Measurements from ENCODE around the gene MTA2. TPM values are rescaled to one million over a fixed set of nuclear protein-coding genes. Genes with fewer than 3 reads are reported as not detected.
A peak's percentile ranks its signal among the peaks of the same experiment; 100 is the strongest.

Gene MTA2
- total RNA-seq, 2 experiments from 2014 or later = 167 to 172 TPM

GRCh38 chr11:62611705-62612365 is 10.2 kb upstream of the MTA2 start:
- no peaks in the 10 kb centered on the region for H3K27me3 Mint-ChIP-seq
- ChIA-PET POLR2A (interaction anchor here (0.7 to 5.7 kb wide), 15 partner anchors 9 to 269 kb away, joined by 3 to 55 read pairs (median 8); partner anchors contain the start of genes B3GAT3, C11orf98, CSKMT and EEF1G), CTCF (interaction anchor here (0.6 to 3.0 kb wide), 16 partner anchors 10 to 113 kb away, joined by 3 to 20 read pairs (median 4); partner anchors contain the start of genes B3GAT3, C11orf98, CSKMT and EEF1G)
- peak overlapping the region; percentile 90 for H3K4me3 Mint-ChIP-seq
- DNase-seq (peak in 9 of 14 experiments; percentile 15 to 83 (median 32)), ATAC-seq (ENCODE audit: poor library complexity) (peak; percentile 26)
- H3K9me3 Mint-ChIP-seq = no peaks in the 10 kb centered on the region
- peaks cover 54% of the 10 kb centered on the region for H3K36me3 Mint-ChIP-seq (ENCODE audit: low read depth)
- Histone ChIP-seq H3K4me3 (ENCODE audit: low read length) (peak overlapping the region; percentile 92), H3K27ac (ENCODE audit: low read depth in 1 of 2, low read length in 2 of 2) (peak overlapping the region; percentile 78 to 90), H3K9me3 (ENCODE audit: control insufficient read depth in 1 of 2, insufficient read depth in 1 of 2, low read length in 2 of 2) (no peaks in the 10 kb centered on the region), H3K4me1 (ENCODE audit: insufficient read depth, low read length) (peaks cover 63% of the 10 kb centered on the region), H3K36me3 (ENCODE audit: insufficient read depth, low read length) (peaks cover 65% of the 10 kb centered on the region), H3K27me3 (ENCODE audit: control insufficient read depth in 1 of 2, insufficient read depth in 2 of 2, low read length in 2 of 2) (no peaks in the 10 kb centered on the region)
- H3K4me1 Mint-ChIP-seq (ENCODE audit: low read depth) = peaks cover 47% of the 10 kb centered on the region
- intact Hi-C loops (cut with DNase I, micrococcal nuclease) = loop anchor here (1.0 to 5.0 kb wide), 4 partner anchors 20 to 40 kb away; partner anchors contain the start of genes GANAB (in 1 of the 2), INTS5 (in 1 of the 2) and TUT1 (in 1 of the 2)
- H3K27ac Mint-ChIP-seq = peak overlapping the region; percentile 94
- TF ChIP-seq, protein P1, sequence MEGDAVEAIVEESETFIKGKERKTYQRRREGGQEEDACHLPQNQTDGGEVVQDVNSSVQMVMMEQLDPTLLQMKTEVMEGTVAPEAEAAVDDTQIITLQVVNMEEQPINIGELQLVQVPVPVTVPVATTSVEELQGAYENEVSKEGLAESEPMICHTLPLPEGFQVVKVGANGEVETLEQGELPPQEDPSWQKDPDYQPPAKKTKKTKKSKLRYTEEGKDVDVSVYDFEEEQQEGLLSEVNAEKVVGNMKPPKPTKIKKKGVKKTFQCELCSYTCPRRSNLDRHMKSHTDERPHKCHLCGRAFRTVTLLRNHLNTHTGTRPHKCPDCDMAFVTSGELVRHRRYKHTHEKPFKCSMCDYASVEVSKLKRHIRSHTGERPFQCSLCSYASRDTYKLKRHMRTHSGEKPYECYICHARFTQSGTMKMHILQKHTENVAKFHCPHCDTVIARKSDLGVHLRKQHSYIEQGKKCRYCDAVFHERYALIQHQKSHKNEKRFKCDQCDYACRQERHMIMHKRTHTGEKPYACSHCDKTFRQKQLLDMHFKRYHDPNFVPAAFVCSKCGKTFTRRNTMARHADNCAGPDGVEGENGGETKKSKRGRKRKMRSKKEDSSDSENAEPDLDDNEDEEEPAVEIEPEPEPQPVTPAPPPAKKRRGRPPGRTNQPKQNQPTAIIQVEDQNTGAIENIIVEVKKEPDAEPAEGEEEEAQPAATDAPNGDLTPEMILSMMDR (IDR thresholded peaks at IDR 0.05) = no peak

DNA sequence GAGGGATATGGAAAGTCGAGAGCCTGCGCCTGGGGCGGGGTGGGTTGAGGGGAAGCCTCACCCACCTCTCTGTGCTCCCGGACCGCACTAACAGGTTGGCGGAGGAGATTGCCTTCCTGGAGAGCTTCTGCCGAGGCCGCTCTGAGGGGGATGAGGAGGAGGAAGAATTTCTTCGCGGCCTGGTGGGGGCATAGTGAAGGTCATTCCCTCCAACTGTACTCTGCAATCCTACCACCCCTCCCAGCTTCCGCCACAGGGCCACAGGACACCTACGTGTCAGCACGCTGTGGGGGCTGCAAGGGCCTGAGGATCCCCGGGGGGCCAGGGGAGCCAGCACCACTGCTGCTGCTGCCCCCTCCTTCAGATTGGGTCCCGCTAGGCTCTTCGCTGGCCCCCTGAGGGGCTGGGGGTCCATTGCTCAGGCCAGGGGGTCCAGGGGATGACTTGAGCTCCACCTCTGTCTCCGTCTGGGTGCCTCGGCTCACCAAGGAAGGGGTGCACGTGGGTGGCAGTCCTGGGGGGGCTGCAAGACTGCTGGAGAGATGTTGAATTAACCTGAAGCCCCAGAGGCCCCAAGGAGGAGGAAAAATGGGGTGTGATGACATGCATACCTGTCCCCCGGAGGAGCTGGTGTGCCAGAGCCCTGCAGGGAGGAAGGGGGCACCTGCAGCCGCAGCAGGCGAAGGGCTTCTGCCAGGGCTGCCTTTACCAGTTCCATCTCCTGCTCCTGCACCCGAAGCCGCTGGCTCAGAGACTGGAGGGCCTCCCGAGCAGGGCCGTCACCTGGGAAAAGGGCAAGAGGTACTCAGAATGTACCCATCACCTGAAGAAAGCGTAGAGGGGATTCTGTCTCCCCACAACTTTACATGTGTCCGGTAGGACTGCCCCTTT is 9.4 kb upstream of the MTA2 start:
- CTCF ChIA-PET = interaction anchor here (0.8 to 3.0 kb wide), 13 partner anchors 10 to 186 kb away, joined by 3 to 20 read pairs (median 4); partner anchors contain the start of genes B3GAT3, C11orf98, CSKMT and EEF1G
- H3K9me3 Mint-ChIP-seq = no peaks in the 10 kb centered on the region
- no peaks in the 10 kb centered on the region for H3K9me3 ChIP-seq (ENCODE audit: control insufficient read depth in 1 of 2, insufficient read depth in 1 of 2, low read length in 2 of 2)

More for the DNA sequence above, 9.4 kb upstream of the MTA2 start:
- intact Hi-C loops (cut with DNase I, micrococcal nuclease) = loop anchor here in 1 of 2 experiments (5.0 kb wide), 1 partner anchor 41 kb away; the partner anchor contains the start of gene INTS5
- Mint-ChIP-seq H3K4me3 (peak overlapping the region; percentile 90), H3K27ac (peak overlapping the region; percentile 94), H3K36me3 (ENCODE audit: low read depth) (peaks cover 51% of the 10 kb centered on the region), H3K4me1 (ENCODE audit: low read depth) (peaks cover 47% of the 10 kb centered on the region), H3K27me3 (no peaks in the 10 kb centered on the region)
- peak overlapping the region; percentile 78 to 90 for H3K27ac ChIP-seq (ENCODE audit: low read depth in 1 of 2, low read length in 2 of 2)
- ATAC-seq (ENCODE audit: poor library complexity) (no peak), DNase-seq (no peak)
- TF ChIP-seq, protein P1 (IDR thresholded peaks at IDR 0.05) = no peak
- H3K36me3 ChIP-seq (ENCODE audit: insufficient read depth, low read length) = peaks cover 64% of the 10 kb centered on the region
- peaks cover 58% of the 10 kb centered on the region for H3K4me1 ChIP-seq (ENCODE audit: insufficient read depth, low read length)
- H3K27me3 ChIP-seq (ENCODE audit: control insufficient read depth in 1 of 2, insufficient read depth in 2 of 2, low read length in 2 of 2) = no peaks in the 10 kb centered on the region
- H3K4me3 ChIP-seq (ENCODE audit: low read length) = peak overlapping the region; percentile 92
- POLR2A ChIA-PET = interaction anchor here (0.8 to 5.7 kb wide), 13 partner anchors 10 to 245 kb away, joined by 3 to 55 read pairs (median 8); partner anchors contain the start of genes B3GAT3, C11orf98, CSKMT and EEF1G
